Suprapubic skin (tissue), 4 donors: ENCODE measurements around the gene PPM1H.

Experiments used
- EP300 ChIP-seq: sonication (generic); formaldehyde crosslinking; IDR thresholded peaks from one replicate; pipeline ENCODE4 v1.6.1; 2017; ENCODE audit warnings: antibody characterized with exemption
- POLR2A ChIP-seq, 2 donors: fragments of 450-650 bp; IDR thresholded peaks; one replicate each; pipeline ENCODE4 v1.6.1; 2017; ENCODE audit warnings: antibody characterized with exemption in 2 of 2, mild to moderate bottlenecking in 2 of 2, moderate library complexity in 2 of 2
- POLR2AphosphoS5 ChIP-seq, 3 donors: sonication (generic); formaldehyde crosslinking; IDR thresholded peaks; one replicate each; pipeline ENCODE4 v1.6.1; 2017; ENCODE audit warnings: antibody characterized with exemption in 3 of 3
- TF ChIP-seq, protein P1 (sequence below), 2 donors: fragments of 200-600 bp in 1 of 2; fragments of 450-650 bp in 1 of 2; sonication (generic) in 1 of 2; IDR thresholded peaks; one replicate each; pipeline ENCODE4 v1.5.1; 2016 to 2019; ENCODE audit warnings: antibody characterized with exemption in 2 of 2, mild to moderate bottlenecking in 1 of 2, moderate library complexity in 1 of 2

- TF ChIP-seq, protein P1, sequence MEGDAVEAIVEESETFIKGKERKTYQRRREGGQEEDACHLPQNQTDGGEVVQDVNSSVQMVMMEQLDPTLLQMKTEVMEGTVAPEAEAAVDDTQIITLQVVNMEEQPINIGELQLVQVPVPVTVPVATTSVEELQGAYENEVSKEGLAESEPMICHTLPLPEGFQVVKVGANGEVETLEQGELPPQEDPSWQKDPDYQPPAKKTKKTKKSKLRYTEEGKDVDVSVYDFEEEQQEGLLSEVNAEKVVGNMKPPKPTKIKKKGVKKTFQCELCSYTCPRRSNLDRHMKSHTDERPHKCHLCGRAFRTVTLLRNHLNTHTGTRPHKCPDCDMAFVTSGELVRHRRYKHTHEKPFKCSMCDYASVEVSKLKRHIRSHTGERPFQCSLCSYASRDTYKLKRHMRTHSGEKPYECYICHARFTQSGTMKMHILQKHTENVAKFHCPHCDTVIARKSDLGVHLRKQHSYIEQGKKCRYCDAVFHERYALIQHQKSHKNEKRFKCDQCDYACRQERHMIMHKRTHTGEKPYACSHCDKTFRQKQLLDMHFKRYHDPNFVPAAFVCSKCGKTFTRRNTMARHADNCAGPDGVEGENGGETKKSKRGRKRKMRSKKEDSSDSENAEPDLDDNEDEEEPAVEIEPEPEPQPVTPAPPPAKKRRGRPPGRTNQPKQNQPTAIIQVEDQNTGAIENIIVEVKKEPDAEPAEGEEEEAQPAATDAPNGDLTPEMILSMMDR (IDR thresholded peaks at IDR 0.05) = no peak
- TF ChIP-seq POLR2A (IDR thresholded peaks at IDR 0.05) (no peak), POLR2AphosphoS5 (IDR thresholded peaks at IDR 0.05) (no peak), EP300 (no peak)
Measured at GRCh38 chr12:62744551-62744950, 190.4 kb downstream of the PPM1H start.
